ENCODE measurements around the gene AGPAT2. TPM values are rescaled to one million over a fixed set of nuclear protein-coding genes. Genes with fewer than 3 reads are reported as not detected.

AGPAT2 gene
- total RNA-seq, 6 donors from 2014 or later: 70.2 to 242 (median 140) TPM

DNA sequence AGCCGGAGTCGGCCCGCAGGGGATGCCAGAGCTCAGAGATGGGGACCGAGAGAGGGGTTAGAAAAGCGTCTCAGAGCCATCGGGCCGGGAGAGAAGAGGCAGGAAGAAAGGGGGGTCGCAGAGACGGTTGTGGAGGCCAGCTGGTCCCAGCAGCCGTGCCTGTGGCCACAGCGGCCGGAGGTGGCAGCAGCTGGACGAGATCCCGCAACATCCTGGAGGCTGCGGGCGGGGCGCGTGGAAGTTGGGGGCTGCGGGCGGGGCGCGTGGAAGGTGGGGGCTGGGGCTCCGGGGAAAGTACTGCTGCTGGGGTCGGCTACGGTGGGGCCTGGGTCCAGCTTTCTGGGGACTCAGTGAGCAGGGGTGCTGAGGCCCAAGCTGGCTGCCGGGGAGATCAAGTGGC lies 59.0 kb downstream of the AGPAT2 start:
- ATAC-seq (ENCODE audit: low FRiP score in 2 of 2): no peak
- 30 to 60% methylated on average over 21 to 23 of the region's 26 CpGs for WGBS, 2 donors
- no peaks in the 10 kb centered on the region for H3K27me3 ChIP-seq
- peak in 1 of 2 donors; percentile 67 for DNase-seq
- H3K9me3 ChIP-seq: no peaks in the 10 kb centered on the region
- TF ChIP-seq POLR2A (IDR thresholded peaks at IDR 0.05) (no peak), POLR2AphosphoS5 (IDR thresholded peaks at IDR 0.05) (no peak), EP300 (IDR thresholded peaks at IDR 0.05) (no peak)
- TF ChIP-seq, protein P1, sequence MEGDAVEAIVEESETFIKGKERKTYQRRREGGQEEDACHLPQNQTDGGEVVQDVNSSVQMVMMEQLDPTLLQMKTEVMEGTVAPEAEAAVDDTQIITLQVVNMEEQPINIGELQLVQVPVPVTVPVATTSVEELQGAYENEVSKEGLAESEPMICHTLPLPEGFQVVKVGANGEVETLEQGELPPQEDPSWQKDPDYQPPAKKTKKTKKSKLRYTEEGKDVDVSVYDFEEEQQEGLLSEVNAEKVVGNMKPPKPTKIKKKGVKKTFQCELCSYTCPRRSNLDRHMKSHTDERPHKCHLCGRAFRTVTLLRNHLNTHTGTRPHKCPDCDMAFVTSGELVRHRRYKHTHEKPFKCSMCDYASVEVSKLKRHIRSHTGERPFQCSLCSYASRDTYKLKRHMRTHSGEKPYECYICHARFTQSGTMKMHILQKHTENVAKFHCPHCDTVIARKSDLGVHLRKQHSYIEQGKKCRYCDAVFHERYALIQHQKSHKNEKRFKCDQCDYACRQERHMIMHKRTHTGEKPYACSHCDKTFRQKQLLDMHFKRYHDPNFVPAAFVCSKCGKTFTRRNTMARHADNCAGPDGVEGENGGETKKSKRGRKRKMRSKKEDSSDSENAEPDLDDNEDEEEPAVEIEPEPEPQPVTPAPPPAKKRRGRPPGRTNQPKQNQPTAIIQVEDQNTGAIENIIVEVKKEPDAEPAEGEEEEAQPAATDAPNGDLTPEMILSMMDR (IDR thresholded peaks at IDR 0.05): no peak
- H3K4me3 ChIP-seq: no peak overlapping the region
- H3K27ac ChIP-seq: no peak overlapping the region
- H3K4me1 ChIP-seq: peaks cover 49 to 70% (median 53%) of the 10 kb centered on the region in 4 donors
- H3K36me3 ChIP-seq: no peaks in the 10 kb centered on the region

GRCh38 chr9:136627703-136628102 lies 59.6 kb downstream of the AGPAT2 start:
- no peak overlapping the region for H3K27ac ChIP-seq
- H3K4me1 ChIP-seq: peaks cover 49 to 70% (median 54%) of the 10 kb centered on the region in 4 donors
- peak in 1 of 2 donors; percentile 80 for DNase-seq
- H3K36me3 ChIP-seq: no peaks in the 10 kb centered on the region
- 91% methylated on average over 12 to 17 of the region's 17 CpGs for WGBS, 2 donors
- no peak for ATAC-seq (ENCODE audit: low FRiP score in 2 of 2)
- H3K4me3 ChIP-seq: no peak overlapping the region
- TF ChIP-seq POLR2AphosphoS5 (IDR thresholded peaks at IDR 0.05) (no peak), POLR2A (IDR thresholded peaks at IDR 0.05) (no peak), EP300 (IDR thresholded peaks at IDR 0.05) (no peak)
- TF ChIP-seq, protein P1 (IDR thresholded peaks at IDR 0.05): no peak
- H3K27me3 ChIP-seq: no peaks in the 10 kb centered on the region
- H3K9me3 ChIP-seq: no peaks in the 10 kb centered on the region

DNA sequence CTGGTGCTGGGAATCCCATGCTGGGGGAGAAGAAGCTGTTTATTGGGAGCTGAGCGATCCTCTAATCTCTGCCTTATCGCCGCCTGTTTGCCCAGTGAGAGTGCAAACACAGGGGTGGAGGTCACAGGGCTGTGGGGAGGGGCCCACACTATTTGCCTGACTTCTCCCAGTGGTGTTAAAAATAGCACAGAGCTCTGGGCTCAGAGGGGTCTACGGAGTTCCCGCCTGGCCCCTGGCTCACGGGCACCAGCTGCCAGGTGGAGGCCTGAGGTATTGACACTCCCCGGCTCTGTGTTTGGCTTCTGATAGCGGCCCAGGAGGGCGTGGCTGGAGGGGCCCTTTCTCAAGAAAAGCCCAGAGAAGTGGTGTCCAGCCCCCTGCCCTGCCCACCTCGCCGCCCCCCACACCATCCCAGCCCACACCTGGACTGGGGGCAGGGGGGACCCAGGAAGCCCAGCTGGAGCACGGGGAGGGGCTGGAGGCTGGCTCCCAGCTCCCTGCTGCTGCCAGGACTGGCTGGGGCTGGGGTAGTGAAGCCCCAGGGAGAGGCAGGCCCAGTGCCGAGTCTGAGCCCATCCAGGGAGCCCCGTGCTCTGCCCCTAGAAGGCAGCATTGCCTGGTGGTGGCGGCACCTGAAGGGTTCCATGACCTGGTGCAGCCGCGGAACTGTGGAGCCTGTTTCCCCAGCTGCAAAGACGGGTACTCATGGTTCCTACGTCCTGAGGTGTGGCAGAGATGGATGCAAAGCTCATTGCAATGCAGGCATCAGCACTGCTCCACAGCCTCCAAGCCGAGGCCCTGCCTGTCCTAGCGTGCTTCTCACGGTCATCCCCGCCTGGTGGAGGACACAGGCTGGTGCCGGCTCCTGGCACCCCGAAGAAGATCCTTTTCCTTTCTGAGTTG lies 60.3 kb downstream of the AGPAT2 start:
- Histone ChIP-seq H3K4me3 (no peak overlapping the region), H3K27me3 (no peaks in the 10 kb centered on the region), H3K36me3 (no peaks in the 10 kb centered on the region), H3K27ac (peak overlapping the region in 1 of 4 donors; percentile 26), H3K9me3 (no peaks in the 10 kb centered on the region), H3K4me1 (peaks cover 49 to 70% (median 54%) of the 10 kb centered on the region in 4 donors)
- no peak for TF ChIP-seq POLR2A (IDR thresholded peaks at IDR 0.05)
- no peak for TF ChIP-seq POLR2AphosphoS5 (IDR thresholded peaks at IDR 0.05)
- TF ChIP-seq, protein P1 (IDR thresholded peaks at IDR 0.05): peak in 2 of 6 experiments; percentile 10 to 30
- TF ChIP-seq EP300 (IDR thresholded peaks at IDR 0.05): no peak
- 64 to 67% methylated on average over 14 to 22 of the region's 25 CpGs for WGBS, 2 donors
- ATAC-seq (ENCODE audit: low FRiP score in 2 of 2) (no peak), DNase-seq (peak; percentile 45 to 66)

DNA sequence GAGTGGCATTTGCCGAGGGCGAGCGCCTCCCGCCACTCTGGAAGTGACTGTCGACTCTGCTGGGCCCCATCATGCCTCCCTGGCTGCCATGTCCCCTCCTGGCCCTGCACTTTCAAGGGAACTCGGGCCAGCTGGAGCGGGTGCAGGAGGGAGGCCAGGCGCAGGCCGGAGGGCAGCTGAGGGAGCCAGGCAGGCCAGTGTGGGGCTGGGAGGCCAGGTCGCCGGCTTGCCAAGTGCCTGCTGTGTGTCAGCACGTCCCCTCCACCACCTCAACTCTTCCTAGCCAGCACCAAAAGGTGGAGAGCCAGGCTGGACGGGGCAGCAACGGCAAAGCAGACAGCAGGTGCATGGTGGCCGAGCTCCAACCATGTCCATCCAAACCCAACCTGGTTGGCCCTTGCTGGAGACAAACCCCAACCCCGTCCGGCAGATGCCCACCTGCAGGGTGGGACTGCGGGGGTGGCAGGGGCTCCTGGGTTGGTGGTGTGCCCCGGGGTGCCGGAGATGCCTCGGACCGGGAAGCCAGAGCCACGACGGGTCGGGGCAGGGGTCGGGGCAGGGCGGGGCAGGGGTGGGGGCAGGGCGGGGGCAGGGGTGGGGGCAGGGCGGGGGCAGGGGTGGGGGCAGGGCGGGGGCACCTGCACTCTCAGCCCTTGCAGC lies 61.1 kb downstream of the AGPAT2 start:
- Histone ChIP-seq H3K4me3 (no peak overlapping the region), H3K4me1 (peaks cover 49 to 68% (median 53%) of the 10 kb centered on the region in 4 donors), H3K27me3 (no peaks in the 10 kb centered on the region), H3K9me3 (no peaks in the 10 kb centered on the region), H3K36me3 (no peaks in the 10 kb centered on the region), H3K27ac (peak overlapping the region in 3 of 4 donors; percentile 31 to 64 (median 61))
- DNase-seq (peak; percentile 21 to 75), ATAC-seq (ENCODE audit: low FRiP score in 2 of 2) (no peak)
- 62% methylated on average over 15 of the region's 30 CpGs; no CpG with 5 or more reads in 1 of the 2 donors for WGBS, 2 donors
- TF ChIP-seq, protein P1 (IDR thresholded peaks at IDR 0.05): no peak
- no peak for TF ChIP-seq POLR2A (IDR thresholded peaks at IDR 0.05)
- no peak for TF ChIP-seq POLR2AphosphoS5 (IDR thresholded peaks at IDR 0.05)
- no peak for TF ChIP-seq EP300 (IDR thresholded peaks at IDR 0.05)
